ENCODE results near the gene ICAM2.

The ICAM2 gene

DNA sequence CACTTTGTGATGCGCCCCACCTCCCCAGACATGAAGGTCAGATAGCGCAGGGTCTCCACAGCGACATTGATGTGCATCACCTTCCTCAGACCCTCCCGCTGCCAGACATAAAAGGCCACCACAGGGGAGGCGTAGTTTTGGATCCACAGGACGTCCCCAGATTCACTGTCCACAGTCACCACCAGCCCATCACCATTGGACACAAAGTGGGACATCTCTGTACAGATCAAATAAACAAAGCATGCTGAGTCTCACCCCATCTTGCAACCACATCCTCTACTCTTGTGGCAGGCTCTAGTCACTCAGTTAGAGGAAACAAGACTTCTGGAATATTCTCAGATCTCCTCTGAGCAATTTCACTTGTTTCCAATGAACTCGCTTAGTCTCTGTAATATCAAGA is 46.3 kb upstream of the ICAM2 start:
- TF ChIP-seq TAF1 (IDR thresholded peaks at IDR 0.05; ENCODE audit: borderline replicate concordance, insufficient read depth, low read length) (no peak), POLR2AphosphoS5 (IDR thresholded peaks at IDR 0.05; ENCODE audit: low read depth, low read length) (no peak), FOXP2 (optimal IDR thresholded peaks at IDR 0.05; ENCODE audit: borderline replicate concordance, extremely low read depth, extremely low read length, insufficient read depth) (no peak), SIN3A (IDR thresholded peaks at IDR 0.05; ENCODE audit: borderline replicate concordance, insufficient read depth, low read length) (no peak)
- TF ChIP-seq, protein P1, sequence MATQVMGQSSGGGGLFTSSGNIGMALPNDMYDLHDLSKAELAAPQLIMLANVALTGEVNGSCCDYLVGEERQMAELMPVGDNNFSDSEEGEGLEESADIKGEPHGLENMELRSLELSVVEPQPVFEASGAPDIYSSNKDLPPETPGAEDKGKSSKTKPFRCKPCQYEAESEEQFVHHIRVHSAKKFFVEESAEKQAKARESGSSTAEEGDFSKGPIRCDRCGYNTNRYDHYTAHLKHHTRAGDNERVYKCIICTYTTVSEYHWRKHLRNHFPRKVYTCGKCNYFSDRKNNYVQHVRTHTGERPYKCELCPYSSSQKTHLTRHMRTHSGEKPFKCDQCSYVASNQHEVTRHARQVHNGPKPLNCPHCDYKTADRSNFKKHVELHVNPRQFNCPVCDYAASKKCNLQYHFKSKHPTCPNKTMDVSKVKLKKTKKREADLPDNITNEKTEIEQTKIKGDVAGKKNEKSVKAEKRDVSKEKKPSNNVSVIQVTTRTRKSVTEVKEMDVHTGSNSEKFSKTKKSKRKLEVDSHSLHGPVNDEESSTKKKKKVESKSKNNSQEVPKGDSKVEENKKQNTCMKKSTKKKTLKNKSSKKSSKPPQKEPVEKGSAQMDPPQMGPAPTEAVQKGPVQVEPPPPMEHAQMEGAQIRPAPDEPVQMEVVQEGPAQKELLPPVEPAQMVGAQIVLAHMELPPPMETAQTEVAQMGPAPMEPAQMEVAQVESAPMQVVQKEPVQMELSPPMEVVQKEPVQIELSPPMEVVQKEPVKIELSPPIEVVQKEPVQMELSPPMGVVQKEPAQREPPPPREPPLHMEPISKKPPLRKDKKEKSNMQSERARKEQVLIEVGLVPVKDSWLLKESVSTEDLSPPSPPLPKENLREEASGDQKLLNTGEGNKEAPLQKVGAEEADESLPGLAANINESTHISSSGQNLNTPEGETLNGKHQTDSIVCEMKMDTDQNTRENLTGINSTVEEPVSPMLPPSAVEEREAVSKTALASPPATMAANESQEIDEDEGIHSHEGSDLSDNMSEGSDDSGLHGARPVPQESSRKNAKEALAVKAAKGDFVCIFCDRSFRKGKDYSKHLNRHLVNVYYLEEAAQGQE (IDR thresholded peaks at IDR 0.05; ENCODE audit: insufficient read depth in 1 of 2, low read depth in 2 of 2, low read length in 2 of 2) = no peak

DNA sequence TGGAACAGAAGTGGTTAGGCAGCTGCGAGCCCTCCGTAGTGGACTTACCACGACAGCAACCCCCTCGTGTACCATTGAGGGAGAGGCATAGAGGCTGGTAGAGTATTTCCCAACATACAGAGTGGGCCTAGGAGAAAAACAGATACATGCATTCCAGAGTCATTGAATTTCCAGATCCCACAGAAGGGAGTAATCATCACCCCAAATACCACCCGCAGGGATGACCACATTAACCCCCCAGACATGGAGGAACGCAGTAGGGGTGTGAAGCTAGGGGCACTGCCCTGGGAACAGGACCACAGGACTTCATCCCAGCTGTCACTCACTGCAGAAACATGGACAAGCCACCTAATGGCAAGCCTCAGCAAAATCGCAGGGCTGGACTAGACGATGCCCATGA is 44.7 kb upstream of the ICAM2 start:
- TF ChIP-seq TAF1 (IDR thresholded peaks at IDR 0.05; ENCODE audit: borderline replicate concordance, insufficient read depth, low read length) (no peak), POLR2AphosphoS5 (IDR thresholded peaks at IDR 0.05; ENCODE audit: low read depth, low read length) (no peak), SIN3A (IDR thresholded peaks at IDR 0.05; ENCODE audit: borderline replicate concordance, insufficient read depth, low read length) (no peak), FOXP2 (optimal IDR thresholded peaks at IDR 0.05; ENCODE audit: borderline replicate concordance, extremely low read depth, extremely low read length, insufficient read depth) (no peak)
- TF ChIP-seq, protein P1 (IDR thresholded peaks at IDR 0.05; ENCODE audit: insufficient read depth in 1 of 2, low read depth in 2 of 2, low read length in 2 of 2) = no peak

DNA sequence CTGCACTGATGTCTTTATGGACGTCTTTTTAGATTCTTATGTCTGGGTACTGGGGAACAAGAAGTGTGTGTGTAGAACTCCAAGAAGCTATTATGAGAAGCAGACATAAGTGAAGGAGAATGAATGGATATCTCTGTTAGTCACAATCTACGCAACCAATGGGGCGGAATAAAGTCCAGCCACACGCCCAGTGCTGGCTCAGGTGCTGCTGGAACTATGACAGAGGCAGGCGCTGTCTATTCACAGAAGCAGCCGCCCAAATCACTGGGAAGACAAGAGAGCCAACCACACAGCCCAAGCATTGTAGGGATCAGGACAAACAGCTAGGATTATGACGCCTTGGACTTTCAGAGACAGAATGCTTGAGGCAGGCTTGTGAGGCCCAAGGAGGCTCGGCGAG is 43.9 kb upstream of the ICAM2 start:
- TF ChIP-seq, protein P1 (IDR thresholded peaks at IDR 0.05; ENCODE audit: insufficient read depth in 1 of 2, low read depth in 2 of 2, low read length in 2 of 2) = no peak
- TF ChIP-seq TAF1 (IDR thresholded peaks at IDR 0.05; ENCODE audit: borderline replicate concordance, insufficient read depth, low read length) (no peak), POLR2AphosphoS5 (IDR thresholded peaks at IDR 0.05; ENCODE audit: low read depth, low read length) (no peak), FOXP2 (optimal IDR thresholded peaks at IDR 0.05; ENCODE audit: borderline replicate concordance, extremely low read depth, extremely low read length, insufficient read depth) (no peak), SIN3A (IDR thresholded peaks at IDR 0.05; ENCODE audit: borderline replicate concordance, insufficient read depth, low read length) (no peak)

DNA sequence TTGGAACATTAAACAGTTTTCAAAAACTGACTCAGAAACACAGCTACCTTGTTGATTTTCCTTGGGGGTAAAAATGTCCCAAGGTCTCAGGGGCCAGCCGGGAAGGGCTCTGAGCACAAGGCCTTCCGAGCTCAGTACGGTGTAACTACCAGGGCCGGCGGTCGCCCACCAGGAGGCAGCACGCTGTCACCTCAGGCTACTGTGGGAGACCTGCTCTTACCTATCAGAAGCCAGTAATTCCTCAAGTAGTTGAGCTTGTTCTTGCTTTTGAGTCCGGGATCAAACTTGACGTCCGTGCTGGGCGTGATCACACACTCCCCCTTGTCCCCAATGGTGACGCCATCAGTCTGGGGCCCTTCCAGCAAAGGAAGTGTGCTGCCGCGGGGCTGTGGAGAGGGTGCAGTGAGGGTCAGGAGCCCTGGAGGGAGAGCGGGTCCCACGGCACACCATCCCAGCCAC is 43.4 kb upstream of the ICAM2 start:
- TF ChIP-seq, protein P1 (IDR thresholded peaks at IDR 0.05; ENCODE audit: insufficient read depth in 1 of 2, low read depth in 2 of 2, low read length in 2 of 2) = no peak
- no peak for TF ChIP-seq TAF1 (IDR thresholded peaks at IDR 0.05; ENCODE audit: borderline replicate concordance, insufficient read depth, low read length)

DNA sequence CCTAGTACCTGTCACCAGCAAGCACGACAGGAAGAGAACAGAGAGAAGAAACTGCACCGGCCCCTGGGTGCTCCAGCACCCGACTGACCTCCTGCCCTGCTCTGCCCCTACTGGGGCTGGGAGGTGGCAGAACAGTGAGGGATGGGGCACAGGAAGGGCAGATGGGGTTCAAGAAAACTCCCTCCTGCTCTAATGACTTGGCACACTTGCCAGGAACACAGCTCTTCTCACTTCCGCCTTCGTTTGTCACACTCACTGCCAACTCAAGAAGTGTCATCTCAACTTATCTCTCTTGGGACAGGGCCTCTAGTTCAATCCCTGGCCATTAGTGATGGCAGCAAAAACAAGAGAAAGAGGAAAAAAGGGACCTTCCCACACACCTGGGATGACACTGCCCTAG is 42.7 kb upstream of the ICAM2 start:
- TF ChIP-seq POLR2AphosphoS5 (IDR thresholded peaks at IDR 0.05; ENCODE audit: low read depth, low read length) (no peak), SIN3A (IDR thresholded peaks at IDR 0.05; ENCODE audit: borderline replicate concordance, insufficient read depth, low read length) (no peak), TAF1 (IDR thresholded peaks at IDR 0.05; ENCODE audit: borderline replicate concordance, insufficient read depth, low read length) (no peak), FOXP2 (optimal IDR thresholded peaks at IDR 0.05; ENCODE audit: borderline replicate concordance, extremely low read depth, extremely low read length, insufficient read depth) (no peak)
- TF ChIP-seq, protein P1 (IDR thresholded peaks at IDR 0.05; ENCODE audit: insufficient read depth in 1 of 2, low read depth in 2 of 2, low read length in 2 of 2) = no peak
